HL-60 (cell line): Measurements from ENCODE around the gene PTRHD1.

Experiments used
- POLR2AphosphoS5 ChIP-seq: IDR thresholded peaks from 2 replicates; pipeline ENCODE4 v1.6.1; 2012; ENCODE audit warnings: low read depth
- REST ChIP-seq: IDR thresholded peaks from 2 replicates; pipeline ENCODE4 v1.6.1; 2012; ENCODE audit warnings: low read depth; ENCODE audit not compliant: insufficient replicate concordance
- TF ChIP-seq, protein P1 (sequence below): IDR thresholded peaks from one replicate; pipeline ENCODE4 v1.5.1; 2011; ENCODE audit warnings: low read length, control low read depth, inconsistent platforms; ENCODE audit not compliant: insufficient read depth

DNA sequence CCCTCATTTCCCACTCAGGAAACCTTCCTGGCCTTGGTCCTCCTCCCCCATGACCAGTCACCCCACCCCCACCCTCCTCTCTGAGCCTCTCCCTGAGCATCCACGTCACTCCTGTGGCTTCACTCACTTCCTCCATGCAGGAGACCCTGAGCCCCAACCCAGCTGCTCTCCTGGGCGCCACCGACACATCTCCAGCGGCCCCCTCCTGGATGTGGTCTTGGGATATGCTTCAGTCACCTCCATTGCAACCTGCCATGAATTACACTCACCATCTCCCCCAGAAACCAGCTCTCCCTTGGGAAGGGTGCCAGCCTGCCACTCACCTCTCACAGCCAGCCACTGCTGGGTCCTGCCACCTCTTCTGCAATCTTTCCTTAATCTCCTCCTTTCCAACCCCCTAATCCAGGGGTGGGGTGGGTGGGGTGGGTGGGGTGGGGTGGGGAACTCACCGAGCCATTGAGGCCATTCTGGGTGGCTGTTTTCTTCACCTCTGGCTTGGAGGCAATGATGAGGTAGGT lies 44.9 kb upstream of the PTRHD1 start:
- TF ChIP-seq, protein P1, sequence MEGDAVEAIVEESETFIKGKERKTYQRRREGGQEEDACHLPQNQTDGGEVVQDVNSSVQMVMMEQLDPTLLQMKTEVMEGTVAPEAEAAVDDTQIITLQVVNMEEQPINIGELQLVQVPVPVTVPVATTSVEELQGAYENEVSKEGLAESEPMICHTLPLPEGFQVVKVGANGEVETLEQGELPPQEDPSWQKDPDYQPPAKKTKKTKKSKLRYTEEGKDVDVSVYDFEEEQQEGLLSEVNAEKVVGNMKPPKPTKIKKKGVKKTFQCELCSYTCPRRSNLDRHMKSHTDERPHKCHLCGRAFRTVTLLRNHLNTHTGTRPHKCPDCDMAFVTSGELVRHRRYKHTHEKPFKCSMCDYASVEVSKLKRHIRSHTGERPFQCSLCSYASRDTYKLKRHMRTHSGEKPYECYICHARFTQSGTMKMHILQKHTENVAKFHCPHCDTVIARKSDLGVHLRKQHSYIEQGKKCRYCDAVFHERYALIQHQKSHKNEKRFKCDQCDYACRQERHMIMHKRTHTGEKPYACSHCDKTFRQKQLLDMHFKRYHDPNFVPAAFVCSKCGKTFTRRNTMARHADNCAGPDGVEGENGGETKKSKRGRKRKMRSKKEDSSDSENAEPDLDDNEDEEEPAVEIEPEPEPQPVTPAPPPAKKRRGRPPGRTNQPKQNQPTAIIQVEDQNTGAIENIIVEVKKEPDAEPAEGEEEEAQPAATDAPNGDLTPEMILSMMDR, result no peak
- TF ChIP-seq POLR2AphosphoS5 (no peak), REST (no peak)
